A673 (cell line): ENCODE measurements around the gene F11. TPM values are rescaled to one million over a fixed set of nuclear protein-coding genes. Genes with fewer than 3 reads are reported as not detected.

Experiments used
- BruUV-seq: library from RNA; stranded (reverse); fragments of 400-500 nt; replicated peaks from 2 replicates; lab custom pipeline; 2021; lab: Mats Ljungman, UMichigan
- CTCF ChIA-PET: fragments of 300-600 bp; sonication (Branson Sonifier 250); formaldehyde crosslinking; loops from one replicate; lab custom pipeline; 2022; ENCODE audit warnings: antibody characterized with exemption; lab: Charles Lee
- POLR2A ChIA-PET: fragments of 300-600 bp; sonication (Branson Sonifier 250); formaldehyde crosslinking; loops from one replicate; lab custom pipeline; 2022; ENCODE audit warnings: antibody characterized with exemption; ENCODE audit not compliant: low non-redundant PET; lab: Charles Lee
- DNase-seq: peaks from one replicate; pipeline ENCODE4 v3.0.0-alpha.2; 2015; ENCODE audit warnings: low spot score
- H3K27ac ChIP-seq: fragments of 200-600 bp; sonication (generic); 2 replicates; pipeline ENCODE4 v1.5.1; 2016; ENCODE audit warnings: mixed run types, low read depth, mild to moderate bottlenecking, mixed read lengths, antibody characterized with exemption, low read length; ENCODE audit not compliant: poor library complexity, severe bottlenecking
- H3K27me3 ChIP-seq: fragments of 200-600 bp; sonication (generic); replicated peaks from 2 replicates; pipeline ENCODE4 v1.6.1; 2017; ENCODE audit warnings: mixed run types, low read depth, mild to moderate bottlenecking, mixed read lengths, antibody characterized with exemption, low read length; ENCODE audit not compliant: insufficient read depth, poor library complexity
- H3K36me3 ChIP-seq: fragments of 200-600 bp; sonication (generic); 2 replicates; pipeline ENCODE4 v1.6.1; 2016; ENCODE audit warnings: mixed run types, mild to moderate bottlenecking, mixed read lengths, antibody characterized with exemption, low read length; ENCODE audit not compliant: insufficient read depth, poor library complexity, severe bottlenecking
- H3K4me1 ChIP-seq: fragments of 200-600 bp; sonication (generic); 2 replicates; pipeline ENCODE4 v1.6.1; 2017; ENCODE audit warnings: mixed run types, mild to moderate bottlenecking, mixed read lengths, antibody characterized with exemption, low read length; ENCODE audit not compliant: insufficient read depth, poor library complexity, severe bottlenecking
- H3K4me3 ChIP-seq: fragments of 200-600 bp; sonication (generic); 2 replicates; pipeline ENCODE4 v1.5.1; 2016; ENCODE audit warnings: low read depth, mixed run types, mild to moderate bottlenecking, mixed read lengths, low read length; ENCODE audit not compliant: poor library complexity, severe bottlenecking
- H3K9me3 ChIP-seq: fragments of 200-600 bp; sonication (generic); 2 replicates; pipeline ENCODE4 v1.6.1; 2016; ENCODE audit warnings: mixed run types, low read depth, mild to moderate bottlenecking, mixed read lengths, antibody characterized with exemption, low read length; ENCODE audit not compliant: poor library complexity, severe bottlenecking
- CTCF ChIP-seq: fragments of 300-800, 200-600 bp; sonication (generic); conservative IDR thresholded peaks from 2 replicates; pipeline ENCODE4 v1.5.1; 2017; ENCODE audit warnings: low read depth, mild to moderate bottlenecking, antibody characterized with exemption, low read length, moderate library complexity, mixed read lengths
- EZH2 ChIP-seq: fragments of 200-600 bp; sonication (generic); IDR thresholded peaks from 2 replicates; pipeline ENCODE4 v1.6.1; 2017; ENCODE audit warnings: borderline replicate concordance, low read depth, mild to moderate bottlenecking, mixed read lengths, antibody characterized with exemption, low read length; ENCODE audit not compliant: poor library complexity, severe bottlenecking
- intact Hi-C: fragments of 100-400 bp; cut with micrococcal nuclease; formaldehyde crosslinking; loops from one replicate; pipeline ENCODE4 v1.10.0; 2022; ENCODE audit not compliant: unreplicated experiment
- total RNA-seq: library from RNA; stranded (reverse); gene quantifications from 2 replicates; pipeline ENCODE4 v1.2.3, GENCODE V29; 2021

F11 gene
- total RNA-seq, 1 experiment from 2014 or later, result 0.24 TPM

GRCh38 chr4:186227221-186227620 is 38.8 kb upstream of the F11 start, which contains the start of gene KLKB1:
KLKB1 (plus strand) TSS chr4:186227507; CDS start chr4:186228196, 689 bp downstream.
- CTCF ChIA-PET, result no interaction called here
- no peaks in the 10 kb centered on the region for H3K36me3 ChIP-seq
- POLR2A ChIA-PET, result no interaction called here
- BruUV-seq, result no TSS peak
- intact Hi-C loops, result no loop called here
- peak; percentile 18 for DNase-seq
- H3K4me1 ChIP-seq, result no peaks in the 10 kb centered on the region
- H3K27ac ChIP-seq, result no peak within 1 kb of the TSS
- H3K4me3 ChIP-seq, result no peak within 1 kb of the TSS
- H3K27me3 ChIP-seq, result no peaks in the 10 kb centered on the region
- H3K9me3 ChIP-seq, result peaks cover 9% of the 10 kb centered on the region
- no peak for TF ChIP-seq CTCF
- no peak for TF ChIP-seq EZH2

DNA sequence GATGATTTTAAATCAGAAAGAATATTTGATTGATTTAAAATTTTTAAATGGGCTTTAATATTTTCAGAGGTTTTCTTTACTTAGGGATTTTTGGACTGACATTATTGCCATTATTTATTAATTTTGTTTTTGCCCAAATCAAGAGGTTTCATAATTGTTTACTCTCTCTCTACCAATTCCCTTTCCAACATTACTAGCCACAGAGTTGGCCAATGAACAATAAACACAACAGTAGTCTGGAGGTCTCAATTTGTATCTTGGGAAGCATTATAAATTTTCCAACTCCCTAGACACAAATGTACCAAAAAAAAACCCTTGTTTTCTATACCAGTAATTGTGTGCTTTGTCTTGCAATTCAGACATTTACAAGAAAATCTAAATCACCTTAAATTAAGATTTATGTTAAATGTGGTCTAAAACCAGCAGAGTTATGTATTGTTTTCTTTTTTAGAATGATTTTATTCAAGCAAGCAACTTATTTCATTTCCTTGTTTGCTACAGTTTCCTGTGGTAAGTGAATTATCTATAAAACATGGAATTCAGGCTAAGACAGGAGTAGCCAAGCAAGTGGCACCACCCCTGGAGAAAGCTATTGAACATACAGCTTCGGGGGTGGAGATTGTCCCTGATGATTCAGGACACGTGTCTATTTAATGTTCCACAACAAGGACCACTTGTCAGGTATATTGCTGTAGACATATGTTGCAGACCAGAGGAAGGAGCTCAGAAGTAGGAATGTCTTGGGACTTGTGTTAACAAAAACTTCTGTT is 38.1 kb upstream of the F11 start:
- no peaks in the 10 kb centered on the region for H3K4me1 ChIP-seq
- H3K4me3 ChIP-seq, result no peak overlapping the region
- H3K27ac ChIP-seq, result no peak overlapping the region
- peaks cover 9% of the 10 kb centered on the region for H3K9me3 ChIP-seq
- ChIA-PET CTCF (no interaction called here), POLR2A (no interaction called here)
- intact Hi-C loops, result no loop called here
- no peaks in the 10 kb centered on the region for H3K27me3 ChIP-seq
- DNase-seq, result peak; percentile 26
- no peaks in the 10 kb centered on the region for H3K36me3 ChIP-seq
- TF ChIP-seq EZH2 (no peak), CTCF (no peak)
- no TSS peak for BruUV-seq

GRCh38 chr4:186228514-186228894 is 37.5 kb upstream of the F11 start:
- no peaks in the 10 kb centered on the region for H3K36me3 ChIP-seq
- H3K4me3 ChIP-seq, result no peak overlapping the region
- ChIA-PET POLR2A (no interaction called here), CTCF (no interaction called here)
- H3K4me1 ChIP-seq, result no peaks in the 10 kb centered on the region
- H3K27ac ChIP-seq, result no peak overlapping the region
- no peak for TF ChIP-seq EZH2
- TF ChIP-seq CTCF, result no peak
- intact Hi-C loops, result no loop called here
- peaks cover 9% of the 10 kb centered on the region for H3K9me3 ChIP-seq
- no peak for DNase-seq
- H3K27me3 ChIP-seq, result no peaks in the 10 kb centered on the region
- BruUV-seq, result no TSS peak
